ENCODE measurements around the gene BMP3.
"Not testable (repeated sequence)": the region's sequence is repeated elsewhere in the genome, so short reads cannot be mapped to it uniquely, and the experiment has no call there.

Gene BMP3, protein sequence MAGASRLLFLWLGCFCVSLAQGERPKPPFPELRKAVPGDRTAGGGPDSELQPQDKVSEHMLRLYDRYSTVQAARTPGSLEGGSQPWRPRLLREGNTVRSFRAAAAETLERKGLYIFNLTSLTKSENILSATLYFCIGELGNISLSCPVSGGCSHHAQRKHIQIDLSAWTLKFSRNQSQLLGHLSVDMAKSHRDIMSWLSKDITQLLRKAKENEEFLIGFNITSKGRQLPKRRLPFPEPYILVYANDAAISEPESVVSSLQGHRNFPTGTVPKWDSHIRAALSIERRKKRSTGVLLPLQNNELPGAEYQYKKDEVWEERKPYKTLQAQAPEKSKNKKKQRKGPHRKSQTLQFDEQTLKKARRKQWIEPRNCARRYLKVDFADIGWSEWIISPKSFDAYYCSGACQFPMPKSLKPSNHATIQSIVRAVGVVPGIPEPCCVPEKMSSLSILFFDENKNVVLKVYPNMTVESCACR
- total RNA-seq = 0 reads per million in 4 donors

DNA sequence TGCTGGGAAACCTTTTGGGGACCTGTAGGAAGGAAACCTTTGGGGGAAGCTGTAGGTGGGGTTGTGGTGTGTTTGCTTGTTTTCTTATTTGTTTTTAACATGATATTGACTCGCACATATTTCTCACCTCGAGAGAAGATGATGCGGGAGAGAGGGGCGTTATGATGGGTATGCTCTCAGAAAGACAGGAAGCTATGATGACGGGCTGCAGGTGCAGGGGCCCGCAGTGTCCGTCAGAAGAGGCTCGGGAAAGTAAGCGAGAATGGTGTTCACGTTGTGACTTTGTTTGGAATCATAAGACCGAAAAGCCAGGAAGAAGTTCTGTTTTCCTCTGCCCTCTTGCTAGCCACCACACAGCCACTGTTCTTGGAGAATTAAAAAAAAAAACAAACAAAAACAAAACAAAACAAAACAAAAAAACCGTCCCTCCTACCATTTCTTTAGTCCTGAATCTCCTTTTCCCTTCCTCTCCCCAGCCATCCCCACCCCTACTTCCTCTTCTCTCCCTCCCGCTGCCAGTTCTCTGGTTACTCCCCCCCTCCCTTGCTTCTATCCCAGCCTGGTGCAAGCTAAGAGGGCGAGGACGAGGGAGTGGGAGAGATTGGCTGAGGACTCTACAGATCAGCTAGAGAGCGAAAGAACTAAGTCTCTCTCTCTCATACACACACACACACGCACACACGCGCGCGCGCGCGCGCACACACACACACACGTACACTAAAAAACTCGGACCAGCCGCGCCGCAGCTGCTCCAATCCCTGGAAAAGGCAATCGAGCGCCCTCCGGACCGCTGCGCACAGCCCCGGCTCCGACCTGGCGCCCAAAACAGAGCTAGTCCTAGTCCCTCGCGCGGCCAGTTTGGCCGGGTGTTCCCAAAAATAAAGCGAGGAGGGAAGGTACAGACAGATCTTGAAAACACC is at the start of gene BMP3:
BMP3 (plus strand) TSS at position 648 of the 920 bp plus-strand sequence. CDS start 577 bp downstream, outside the sequence.
- no peak for DNase-seq

DNA sequence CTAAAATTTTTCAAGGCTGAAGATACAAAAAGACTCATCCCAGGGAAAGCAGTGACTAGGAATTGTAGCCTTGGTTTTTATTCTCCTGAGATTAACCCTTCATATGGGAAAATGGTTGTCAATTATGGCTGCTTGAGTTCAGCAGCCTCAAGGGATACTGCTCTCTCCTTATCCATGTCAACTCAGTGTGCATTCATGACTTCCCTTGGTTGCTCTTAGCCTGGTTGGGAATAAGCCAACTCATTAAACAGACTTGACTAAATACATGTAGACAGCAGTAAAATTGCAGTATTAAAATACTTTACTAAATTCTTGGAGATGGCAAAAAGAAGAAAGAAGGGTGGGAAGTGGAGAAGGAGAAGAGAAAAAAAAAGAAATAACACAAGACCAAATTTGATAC is 44.5 kb upstream of the BMP3 start:
- no peak for DNase-seq

DNA sequence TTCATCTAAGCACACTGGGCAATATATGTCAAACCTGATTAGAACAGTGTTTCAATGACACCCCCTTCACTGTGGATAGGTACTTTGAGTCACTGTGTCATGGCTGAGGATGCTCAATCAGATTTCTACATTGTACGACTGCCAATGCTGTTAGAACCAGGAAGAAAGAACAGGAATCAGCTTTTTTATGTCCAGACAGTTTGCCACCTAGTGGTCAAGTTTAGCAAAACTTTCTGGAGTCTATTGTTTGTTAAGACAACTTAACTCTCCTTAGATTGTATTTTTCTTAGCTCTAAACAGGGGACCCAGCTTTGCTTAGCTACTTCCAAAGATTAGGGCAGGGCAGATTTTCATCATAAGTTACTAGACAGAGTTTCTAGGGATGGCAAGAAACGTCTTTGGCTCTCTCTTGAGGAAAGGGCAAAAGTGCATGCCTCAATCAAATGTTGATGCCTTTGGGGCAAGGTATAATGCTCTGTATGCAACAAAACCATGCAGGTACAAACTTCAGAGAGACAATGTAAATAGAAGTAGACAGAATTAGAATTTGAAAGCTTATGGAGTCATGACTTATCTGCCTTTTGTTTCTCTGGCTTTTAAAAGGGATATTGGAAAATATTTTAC is 40.5 kb upstream of the BMP3 start:
- peak in 1 of 5 donors; percentile 21 for DNase-seq

DNA sequence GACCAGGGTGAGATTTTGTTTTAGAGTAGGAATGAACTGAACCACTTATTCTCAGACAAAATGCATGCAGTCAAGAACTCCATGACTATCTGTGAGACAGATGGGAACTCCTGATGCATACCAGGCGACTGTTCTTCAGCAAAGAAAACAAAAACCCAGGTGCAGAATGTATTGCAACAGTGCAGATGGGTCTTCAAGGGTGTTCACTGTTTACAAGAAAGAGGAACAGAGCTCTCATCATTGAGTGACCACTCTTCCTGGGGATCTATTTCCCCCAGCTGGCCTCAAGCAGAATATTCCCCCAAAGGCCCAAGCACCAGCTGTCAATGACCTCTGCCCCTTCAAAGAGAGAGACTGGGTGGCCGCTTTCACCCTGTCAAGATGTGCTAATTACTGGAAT is 39.7 kb upstream of the BMP3 start:
- DNase-seq = no peak

DNA sequence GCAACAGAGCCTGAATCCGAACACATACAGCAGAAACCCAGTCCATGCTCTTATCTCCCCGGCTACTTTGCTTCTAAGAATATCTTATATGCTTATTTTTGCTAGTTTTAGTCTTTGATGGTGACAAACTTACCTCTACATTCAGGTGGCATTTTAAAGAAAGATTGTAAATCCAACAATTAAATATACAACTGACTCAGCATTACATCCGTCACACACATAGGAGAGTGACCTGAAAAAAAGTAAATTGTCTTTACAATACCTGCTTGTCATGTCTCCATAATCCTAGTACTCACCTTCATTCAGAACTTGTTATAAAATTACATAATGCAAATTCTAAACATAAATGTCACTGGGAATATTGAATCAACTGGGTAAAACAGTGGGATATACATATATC is 30.6 kb upstream of the BMP3 start:
- no peak for DNase-seq

DNA sequence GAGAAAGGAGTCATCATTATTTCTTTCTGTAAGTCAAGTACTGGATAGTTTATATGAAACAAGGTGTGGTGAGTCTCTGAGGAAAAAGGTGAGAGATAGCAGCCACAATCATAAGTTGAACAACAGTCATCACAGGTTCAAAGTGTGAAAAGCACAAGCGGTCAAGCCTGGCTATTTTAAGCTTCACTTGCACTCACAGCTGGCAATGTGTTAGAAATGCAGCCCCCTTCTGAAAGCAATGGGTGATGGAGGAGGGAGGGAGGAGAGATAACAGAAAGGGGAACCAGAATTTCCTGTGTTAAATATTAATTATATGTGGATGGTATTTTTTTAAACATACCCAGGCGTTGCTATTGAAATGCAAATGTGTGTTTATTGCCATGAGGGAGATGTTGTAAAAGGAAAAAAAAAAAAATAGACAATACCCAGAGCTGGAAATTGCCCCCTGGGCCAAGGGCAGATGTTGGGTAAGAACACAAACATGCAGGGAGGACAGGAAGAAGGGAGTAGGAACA is 26.9 kb upstream of the BMP3 start:
- DNase-seq = no peak

DNA sequence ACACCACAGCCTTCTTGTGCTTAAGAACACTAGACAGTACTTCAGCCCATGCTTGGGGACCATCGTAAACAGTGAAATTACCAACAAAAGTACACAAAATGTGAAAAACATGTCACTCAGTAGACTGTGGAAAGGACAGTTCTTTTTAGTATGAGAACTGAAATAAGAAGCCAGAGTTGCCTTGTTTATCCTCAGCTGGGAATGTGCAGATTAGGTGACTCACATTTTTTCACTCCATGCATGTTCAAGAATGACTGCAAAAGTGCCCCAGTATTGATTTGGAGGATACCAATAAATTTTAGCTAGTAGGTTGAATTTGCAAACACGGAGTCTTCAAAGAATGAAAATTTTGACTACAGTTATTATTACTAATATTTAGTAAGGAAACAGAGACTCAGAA is 23.1 kb upstream of the BMP3 start:
- DNase-seq = no peak

DNA sequence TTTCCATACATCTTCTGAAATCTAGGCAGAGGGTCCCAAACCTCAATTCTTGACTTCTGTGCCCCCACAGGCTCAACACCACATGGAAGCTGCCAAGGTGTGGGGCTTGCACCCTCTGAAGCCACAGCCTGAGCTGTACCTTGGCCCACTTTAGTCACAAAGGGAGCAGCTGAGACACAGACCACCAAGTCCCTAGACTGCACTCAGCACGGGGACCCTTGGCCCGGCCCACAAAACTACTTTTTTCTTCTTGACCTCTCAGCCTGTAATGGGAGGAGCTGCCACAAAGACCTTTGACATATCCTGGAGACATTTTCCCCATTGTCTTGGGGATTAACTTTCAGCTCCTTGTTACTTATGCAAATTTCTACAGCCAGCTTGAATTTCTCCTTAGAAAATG is 13.9 kb upstream of the BMP3 start:
- not testable (repeated sequence) for DNase-seq

DNA sequence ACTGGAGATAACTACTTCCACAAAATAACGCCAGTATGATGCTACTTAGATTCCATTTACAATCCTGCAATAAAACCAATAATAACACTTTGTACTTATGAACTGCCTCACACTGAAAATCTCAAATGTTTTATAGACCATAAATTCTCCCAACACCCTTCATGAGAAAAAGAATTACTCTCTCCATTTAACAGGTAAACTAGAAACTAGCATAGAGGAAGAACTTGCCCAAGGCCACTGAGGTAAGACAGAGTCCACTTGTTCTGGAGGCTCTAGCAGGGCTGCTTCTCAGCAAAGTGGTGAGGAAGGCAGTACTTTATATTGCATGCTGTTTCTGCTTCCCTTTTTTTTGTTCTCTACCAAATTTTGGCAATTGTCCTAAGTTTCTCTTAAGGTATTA is 11.5 kb upstream of the BMP3 start:
- no peak for DNase-seq

DNA sequence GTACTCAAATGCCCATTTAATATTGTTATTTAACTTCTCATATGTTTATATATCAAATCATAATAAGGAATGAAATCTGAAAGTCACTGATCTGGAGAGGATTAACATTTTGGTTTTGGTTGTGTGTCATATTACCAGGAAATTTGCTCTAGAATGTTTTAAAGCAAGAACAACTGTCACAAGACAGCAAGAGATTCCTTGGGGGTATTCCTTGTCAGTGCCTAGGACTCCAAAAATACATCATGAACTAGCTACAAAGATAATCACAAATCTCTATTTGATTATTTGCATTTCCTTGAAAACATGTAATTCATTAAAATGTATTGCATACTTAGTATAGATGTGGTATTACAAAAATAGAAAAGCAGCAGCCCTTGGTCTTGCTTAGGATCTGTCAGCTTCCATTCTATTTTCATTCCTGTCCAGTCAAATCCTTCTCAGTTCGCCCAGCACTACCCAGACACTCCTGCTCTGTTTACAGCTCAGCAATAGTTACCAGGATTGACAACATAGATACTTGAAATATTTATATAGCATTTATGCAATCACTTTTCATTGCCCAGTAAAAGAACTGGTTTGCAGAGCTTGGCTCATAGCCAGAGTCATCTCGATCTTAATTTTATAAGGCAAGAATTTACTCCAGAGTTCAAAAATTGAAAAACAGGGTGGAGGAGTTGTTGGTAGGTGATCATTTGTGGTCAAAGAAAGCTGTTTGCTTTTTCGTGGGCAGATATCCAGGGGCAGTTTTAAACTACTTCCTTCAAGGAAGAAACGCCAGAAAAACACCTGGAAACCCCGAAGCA is 9.2 kb upstream of the BMP3 start:
- DNase-seq = no peak

DNA sequence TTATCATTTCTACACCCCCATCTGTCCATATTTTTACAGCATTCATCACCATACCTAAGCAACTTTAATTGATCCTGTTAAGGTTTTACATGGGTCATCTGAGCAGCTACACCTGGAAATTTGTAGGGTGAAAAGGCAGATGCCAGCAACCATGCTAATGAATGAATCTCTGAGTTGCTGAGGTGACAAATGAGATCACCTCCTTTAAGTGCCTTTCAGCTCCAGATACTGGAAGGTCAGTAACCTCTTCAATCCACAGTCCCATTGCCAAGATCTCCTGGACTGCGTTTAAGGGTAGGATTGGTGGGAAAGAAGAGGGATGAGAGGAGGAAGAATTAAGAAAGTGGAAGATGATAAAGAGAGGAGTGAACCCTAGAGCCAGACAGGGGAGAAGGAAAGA is 8.5 kb upstream of the BMP3 start:
- DNase-seq = no peak

DNA sequence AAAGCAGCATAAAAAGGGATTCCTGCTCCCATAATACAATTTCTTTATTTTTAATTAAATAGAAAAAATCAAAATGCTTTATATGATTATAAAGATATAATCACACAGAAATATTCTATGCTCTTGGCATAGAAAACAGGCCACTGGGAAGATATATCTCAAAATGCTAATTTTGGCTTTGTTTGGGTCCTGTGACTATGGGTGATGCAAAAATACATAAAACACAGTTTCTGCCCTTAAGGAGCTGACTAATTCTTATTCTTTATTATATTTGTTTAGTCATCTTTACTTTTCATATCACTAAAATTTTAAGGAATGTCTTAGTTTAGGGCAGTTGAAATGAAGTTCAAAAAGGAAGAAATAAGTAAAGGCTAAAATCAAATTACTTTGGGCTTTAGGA is 7.0 kb upstream of the BMP3 start:
- no peak for DNase-seq

DNA sequence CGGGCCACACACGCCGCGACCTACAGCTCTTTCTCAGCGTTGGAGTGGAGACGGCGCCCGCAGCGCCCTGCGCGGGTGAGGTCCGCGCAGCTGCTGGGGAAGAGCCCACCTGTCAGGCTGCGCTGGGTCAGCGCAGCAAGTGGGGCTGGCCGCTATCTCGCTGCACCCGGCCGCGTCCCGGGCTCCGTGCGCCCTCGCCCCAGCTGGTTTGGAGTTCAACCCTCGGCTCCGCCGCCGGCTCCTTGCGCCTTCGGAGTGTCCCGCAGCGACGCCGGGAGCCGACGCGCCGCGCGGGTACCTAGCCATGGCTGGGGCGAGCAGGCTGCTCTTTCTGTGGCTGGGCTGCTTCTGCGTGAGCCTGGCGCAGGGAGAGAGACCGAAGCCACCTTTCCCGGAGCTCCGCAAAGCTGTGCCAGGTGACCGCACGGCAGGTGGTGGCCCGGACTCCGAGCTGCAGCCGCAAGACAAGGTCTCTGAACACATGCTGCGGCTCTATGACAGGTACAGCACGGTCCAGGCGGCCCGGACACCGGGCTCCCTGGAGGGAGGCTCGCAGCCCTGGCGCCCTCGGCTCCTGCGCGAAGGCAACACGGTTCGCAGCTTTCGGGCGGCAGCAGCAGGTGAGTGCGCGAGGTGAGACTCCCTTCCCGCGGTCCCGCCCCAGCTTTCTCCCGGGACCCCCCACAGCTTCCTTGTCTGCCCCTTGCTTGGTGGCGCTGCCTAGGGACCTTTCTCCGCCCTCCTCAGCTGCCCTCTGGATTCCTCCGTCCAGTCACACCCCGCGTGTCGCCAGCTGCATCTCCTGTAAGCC is 678 bp downstream of the BMP3 start:
- DNase-seq = no peak

DNA sequence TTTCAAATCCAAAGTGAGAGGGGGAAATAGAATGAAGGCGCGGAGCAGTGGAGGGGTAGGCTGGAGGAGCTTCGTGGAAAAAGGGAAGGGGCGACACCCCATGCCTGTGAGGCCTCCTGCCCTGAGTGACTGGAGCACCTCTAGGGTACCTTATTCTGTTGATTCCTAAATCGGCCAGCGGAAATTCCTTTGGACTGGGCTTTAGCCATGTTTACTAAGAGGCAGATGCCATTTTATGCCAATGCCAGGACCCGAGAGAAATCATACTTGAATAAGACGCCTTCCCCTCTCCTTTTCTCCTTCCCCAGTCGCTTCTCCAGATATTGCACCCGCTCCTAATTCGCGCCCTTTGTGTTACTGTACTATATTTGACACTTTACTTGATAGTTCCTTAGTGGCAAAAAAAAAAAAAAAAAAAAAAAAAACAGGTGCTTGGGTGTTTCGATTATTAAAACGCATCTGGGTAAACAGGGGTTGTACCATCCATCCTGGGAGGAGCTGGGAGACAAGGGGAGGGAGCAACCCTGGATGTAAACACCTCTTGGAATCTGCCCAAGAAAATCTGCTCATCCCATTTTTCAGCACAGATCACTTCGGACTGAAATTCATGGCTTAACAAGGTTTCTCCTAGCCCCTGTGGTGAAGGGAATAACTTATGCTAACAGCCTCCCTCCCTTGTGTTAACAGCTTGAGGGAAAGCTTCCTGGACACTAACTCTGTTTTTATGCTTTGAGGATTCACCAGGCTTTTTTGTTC is 1.5 kb downstream of the BMP3 start:
- DNase-seq = no peak

DNA sequence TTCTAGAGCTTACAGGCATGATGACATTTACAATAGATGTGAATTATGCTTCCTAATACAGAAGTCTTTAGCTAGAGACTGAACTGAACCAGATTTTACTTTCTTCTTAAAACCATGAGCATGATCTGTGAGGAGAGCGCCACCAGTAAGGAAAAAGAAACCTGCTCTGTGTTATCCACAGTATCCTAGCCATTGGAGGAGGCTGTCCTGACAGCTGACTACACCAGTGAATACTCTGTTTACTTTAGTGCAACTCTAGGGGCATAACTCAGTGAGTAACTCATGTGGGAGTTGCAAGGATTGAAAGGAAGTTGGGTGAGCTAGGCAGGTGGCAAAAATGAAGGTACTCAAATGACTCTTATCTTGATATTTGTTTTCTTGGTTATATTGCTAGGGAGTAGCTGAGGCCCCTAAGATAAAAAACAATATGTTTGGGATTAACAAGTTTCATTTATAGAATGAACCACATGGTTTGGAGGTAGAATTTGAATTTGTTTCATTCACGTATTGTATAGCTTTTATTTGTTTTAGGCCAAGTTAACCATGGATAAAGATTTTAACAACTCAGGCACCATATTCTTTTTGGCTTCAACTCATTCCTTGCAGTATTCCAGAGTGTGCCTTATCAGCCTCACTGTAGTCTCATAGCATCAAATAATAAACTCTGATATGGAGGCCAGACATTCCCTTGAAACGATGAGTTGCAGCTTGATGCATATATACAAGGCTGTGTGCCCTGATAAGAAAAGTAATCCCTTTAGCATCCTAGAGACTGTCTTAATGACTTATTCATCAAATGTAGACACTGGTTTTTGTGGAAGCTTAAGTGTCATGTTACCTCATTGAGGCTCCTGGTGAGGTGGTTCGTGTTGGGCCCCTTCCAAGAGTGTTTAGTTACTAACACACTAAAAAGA is 2.5 kb downstream of the BMP3 start:
- no peak for DNase-seq

DNA sequence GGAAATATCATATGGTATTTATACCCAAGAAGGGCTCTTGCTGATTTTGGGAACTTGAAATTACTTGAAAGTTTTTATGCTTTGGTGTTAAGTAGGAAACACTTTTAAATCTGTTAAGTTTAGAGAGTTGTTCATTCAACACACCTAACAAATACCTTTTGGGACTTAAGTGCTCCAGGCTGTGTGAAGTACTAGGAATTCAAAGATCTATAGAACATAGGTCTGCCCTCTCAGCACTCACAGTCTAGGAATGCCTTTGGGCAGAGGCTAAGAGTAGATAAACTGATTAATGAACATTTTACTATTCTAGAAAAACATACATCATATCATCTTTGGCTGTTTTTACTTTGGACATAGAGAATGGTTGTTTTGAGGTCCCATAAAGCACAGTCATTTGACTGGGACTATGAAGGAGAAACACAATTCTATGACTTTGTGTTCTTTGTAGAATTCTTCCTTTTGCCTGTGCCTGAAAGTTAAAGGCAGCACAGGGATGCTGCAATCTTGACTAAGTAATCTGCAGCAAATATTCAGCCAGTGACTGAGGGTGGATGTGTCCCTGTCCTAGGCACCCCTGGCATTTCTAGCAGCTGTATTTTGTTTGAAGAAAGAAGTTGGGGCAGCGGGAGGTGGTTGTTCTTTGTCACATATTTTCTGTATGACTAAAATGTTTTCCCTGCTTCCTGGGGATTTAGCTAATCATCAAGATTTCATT is 8.3 kb downstream of the BMP3 start:
- DNase-seq = no peak

DNA sequence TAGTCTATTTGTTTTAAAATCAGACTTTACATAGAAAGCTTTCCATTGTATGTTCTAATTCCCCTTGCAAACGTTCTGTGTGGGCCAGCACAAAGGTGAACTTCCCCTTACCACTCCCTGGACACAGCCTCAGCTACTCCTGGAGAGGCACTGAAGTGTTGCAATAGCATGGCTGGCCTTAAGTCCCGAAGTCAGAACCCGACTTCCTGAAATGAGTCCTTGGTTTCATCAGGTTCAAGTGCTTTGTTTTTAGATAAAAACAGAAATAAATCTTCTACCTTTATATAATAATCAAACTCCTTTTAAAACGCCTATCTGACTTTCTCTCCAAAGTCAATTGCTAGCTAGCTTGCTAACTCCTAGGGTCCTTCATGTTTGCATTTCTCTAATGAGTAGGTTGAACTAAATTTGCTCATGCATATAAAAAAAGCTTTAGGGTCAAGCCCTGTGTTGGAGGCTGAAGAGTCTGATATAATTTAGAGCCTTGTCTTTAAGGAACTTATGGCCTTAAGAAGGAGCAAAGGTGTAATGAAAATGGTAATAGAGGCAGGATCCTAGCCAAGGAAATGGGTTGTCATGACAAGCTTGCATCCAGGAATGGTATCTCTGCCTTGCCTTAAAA is 9.0 kb downstream of the BMP3 start:
- no peak for DNase-seq

DNA sequence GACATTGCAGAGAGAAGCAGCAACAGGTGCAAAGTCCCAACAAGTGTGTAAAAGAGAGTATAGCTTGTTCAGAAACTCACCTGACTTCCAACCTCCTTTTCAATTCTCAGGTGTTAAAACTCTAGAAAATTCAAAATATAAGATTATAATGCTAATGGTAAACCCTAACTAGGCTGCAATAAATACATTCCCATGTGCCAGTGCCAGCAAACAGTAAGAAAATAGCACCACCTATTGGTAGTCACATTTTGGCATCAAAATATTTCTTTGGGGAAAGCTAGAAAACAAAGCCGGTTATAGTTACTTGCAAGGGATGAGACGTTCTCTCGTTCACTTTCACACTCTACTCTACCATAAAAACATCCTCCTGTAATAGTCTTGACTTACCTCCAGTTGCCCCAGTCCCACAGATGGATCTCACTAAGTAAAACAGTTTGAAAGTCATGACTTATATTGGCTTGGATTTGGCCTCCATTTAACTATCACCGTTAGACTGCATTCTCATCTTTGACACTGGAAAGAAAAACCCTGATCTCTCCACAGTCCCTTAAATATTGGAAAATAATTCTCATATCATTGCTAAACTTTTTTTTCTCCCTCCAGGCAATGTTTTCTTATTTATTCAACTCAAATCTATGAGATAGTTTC is 9.6 kb downstream of the BMP3 start:
- DNase-seq = peak in 1 of 5 donors; percentile 1

Data from T-helper 1 cell (primary cell).